ENCODE data around the gene CD52. TPM values are rescaled to one million over a fixed set of nuclear protein-coding genes. Genes with fewer than 3 reads are reported as not detected.
"Not testable (repeated sequence)": the region's sequence is repeated elsewhere in the genome, so short reads cannot be mapped to it uniquely, and the experiment has no call there.

The CD52 gene
- total RNA-seq, 1 donor from 2014 or later = 4.6 TPM

GRCh38 chr1:26283279-26283853, 34.4 kb upstream of the CD52 start:
- DNase-seq (ENCODE audit: low spot score) = no peak
- intact Hi-C loops (cut with DNase I) = no loop called here

DNA sequence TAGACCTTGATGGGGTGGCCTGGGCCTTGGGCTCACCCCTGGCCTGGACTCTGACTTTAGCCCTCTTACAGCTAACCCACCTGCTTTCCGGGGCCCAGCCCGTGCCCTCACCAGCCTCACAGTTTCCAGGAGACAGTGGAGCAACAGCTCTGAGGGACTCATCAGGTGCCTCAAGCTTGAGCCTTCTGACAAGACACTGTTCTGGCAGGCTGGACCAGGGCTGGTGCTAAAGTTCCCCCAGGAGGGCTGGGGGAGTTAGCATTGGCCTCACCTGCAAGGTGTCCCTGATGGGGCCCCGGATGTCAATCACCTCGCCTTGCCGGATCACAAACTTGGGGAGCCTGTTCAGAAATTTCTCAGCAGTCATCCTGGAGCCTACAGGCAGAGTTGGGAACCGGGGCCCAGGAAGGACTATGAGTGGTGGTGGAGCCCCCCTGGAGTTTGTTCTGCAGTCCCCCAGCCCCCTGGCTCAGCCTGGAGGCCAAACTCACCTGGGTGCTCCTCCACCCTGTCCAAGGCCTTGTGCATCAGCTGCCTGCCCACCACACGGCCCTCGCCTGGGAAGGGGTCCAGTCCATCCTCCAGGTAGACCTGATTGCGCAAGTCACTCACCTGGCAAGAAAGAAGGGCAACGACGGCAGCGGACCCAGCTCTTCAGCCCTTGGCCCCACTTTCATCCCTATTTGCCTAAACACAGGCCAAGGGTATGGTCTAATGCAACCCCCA, 33.7 kb upstream of the CD52 start:
- intact Hi-C loops (cut with DNase I) = no loop called here
- peak; percentile 75 for DNase-seq (ENCODE audit: low spot score)

DNA sequence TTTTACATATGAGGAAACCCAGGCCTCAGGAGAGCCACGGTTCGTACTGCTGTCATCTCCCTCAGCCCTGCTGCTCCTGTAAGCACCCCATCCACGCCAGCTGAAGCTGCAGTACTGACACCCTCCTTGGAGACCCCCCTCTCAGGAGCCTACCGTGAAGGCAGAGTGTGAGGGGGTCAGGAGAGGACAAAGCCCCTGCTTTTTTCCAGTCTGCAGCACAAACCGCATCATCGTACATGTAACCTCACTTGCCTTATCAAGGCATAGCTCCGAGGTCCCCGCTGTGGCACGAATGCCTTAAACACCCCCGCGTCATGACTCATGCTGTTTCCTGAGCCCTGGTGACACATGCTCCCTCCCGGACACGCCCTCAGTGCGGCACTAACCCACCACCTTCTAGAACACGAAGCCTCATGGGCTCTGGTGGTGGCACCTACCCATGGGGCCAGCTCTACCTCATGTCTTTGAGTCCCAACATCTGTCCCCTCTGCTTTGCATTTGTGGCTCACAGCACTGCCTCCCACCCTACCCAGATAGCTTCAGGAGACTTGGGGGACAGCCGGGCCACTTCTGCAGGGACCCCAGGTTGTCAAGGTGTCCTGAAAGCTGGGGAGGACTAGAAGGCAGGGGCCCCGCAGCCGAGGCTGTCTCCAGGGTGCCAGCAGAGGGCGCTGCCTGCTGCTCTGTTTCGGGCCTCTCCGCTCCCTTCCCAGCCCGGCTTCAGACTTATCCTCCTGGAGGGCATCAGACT, 33.0 kb upstream of the CD52 start:
- peak; percentile 87 for DNase-seq (ENCODE audit: low spot score)
- intact Hi-C loops (cut with DNase I) = loop anchor here (5.0 kb wide), 1 partner anchor 78 kb away; no protein-coding TSS in a partner anchor

GRCh38 chr1:26285366-26286063, 32.2 kb upstream of the CD52 start:
- intact Hi-C loops (cut with DNase I) = loop anchor here (5.0 kb wide), 1 partner anchor 77 kb away; no protein-coding TSS in a partner anchor
- DNase-seq (ENCODE audit: low spot score) = no peak

DNA sequence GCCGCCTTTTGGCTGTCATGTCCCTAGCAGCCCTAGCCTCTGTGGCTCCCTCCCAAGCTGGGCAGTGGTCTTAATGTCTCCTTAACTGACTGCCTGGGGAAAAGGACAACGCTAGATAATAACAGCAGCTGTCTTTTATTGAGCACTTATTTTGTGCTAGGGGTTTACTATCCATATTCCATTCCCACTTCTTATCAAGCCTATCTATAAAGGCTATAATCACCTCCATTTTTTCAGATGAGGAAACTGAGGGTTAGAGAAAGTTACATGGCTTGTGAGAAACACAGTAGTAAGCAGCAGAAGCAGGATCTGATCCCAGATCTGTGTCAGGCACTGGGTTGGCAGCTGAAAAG, 31.7 kb upstream of the CD52 start:
- intact Hi-C loops (cut with DNase I) = loop anchor here (5.0 kb wide), 1 partner anchor 76 kb away; no protein-coding TSS in a partner anchor
- DNase-seq (ENCODE audit: low spot score) = no peak

- intact Hi-C loops (cut with DNase I) = loop anchor here (1.0 to 5.0 kb wide), 2 partner anchors 34 to 75 kb away; no protein-coding TSS in a partner anchor
- peak; percentile 15 for DNase-seq (ENCODE audit: low spot score)
Observed at GRCh38 chr1:26287033-26287711, 30.6 kb upstream of the CD52 start.

DNA sequence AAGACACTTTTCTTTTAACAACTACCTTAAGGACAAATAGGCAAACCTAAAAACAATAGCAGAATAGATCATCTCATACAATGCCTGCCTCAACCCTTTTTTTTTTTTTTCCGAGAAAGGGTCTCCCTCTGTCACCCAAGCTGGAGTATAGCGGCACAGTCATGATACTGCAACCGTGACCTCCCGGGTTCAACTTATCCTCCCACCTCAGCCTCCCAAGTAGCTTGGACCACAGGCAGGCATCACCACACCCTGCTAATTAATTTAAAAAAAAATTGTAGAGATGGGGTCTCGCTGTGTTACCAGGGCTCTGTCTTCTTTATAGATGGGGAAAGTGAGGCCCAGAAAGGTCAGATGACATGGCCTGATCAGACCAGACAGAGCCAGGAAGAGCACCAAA, 29.9 kb upstream of the CD52 start:
- no peak for DNase-seq (ENCODE audit: low spot score)
- intact Hi-C loops (cut with DNase I) = loop anchor here (1.0 to 5.0 kb wide), 2 partner anchors 33 to 74 kb away; no protein-coding TSS in a partner anchor

GRCh38 chr1:26288311-26288941, 29.3 kb upstream of the CD52 start:
- intact Hi-C loops (cut with DNase I) = loop anchor here (5.0 kb wide), 1 partner anchor 74 kb away; no protein-coding TSS in a partner anchor
- DNase-seq (ENCODE audit: low spot score) = no peak

DNA sequence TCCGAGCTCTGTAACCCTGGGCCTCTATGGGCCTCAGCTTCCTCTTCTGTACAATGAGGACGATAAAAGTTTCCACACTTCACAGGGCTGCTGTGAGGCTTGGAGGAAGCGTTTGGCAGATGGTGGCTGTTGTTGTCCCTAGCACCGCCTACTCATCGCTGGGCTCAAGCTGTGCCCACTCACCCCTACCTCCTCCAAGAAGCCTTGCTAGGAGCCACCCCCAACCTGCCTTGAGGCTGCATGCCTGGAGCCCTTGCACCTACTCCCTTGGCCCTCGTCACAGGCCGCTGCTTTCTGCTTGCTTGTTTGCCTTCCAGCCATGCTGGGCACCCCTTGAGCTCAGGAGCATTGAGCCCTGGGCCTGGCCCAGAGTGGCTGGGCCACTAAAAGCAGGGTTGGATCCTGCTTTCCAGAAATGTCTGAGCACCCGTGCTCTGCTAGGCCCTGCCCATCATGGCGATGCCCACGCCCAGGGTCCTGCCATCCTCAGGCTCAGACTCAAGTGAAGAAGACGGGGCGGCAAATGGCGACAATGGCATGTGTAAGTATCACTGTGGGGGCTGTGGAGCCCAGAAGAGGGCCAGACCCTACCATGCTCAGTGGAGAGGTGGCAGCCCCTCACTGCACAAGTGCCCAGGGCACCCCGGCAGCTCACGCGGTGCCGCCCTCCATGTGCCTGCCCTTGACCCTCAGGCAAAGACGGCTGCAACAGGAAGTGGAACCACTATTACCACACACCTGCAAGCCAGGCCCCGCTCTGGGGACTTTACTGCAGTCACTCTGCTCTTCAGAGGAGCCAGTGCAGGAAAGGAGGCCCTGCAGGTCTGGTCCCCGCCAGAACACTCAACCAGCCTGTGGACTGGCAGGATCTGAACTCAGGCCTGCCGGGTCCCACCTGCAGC, 28.3 kb upstream of the CD52 start:
- DNase-seq (ENCODE audit: low spot score) = peak; percentile 87
- intact Hi-C loops (cut with DNase I) = loop anchor here (5.0 kb wide), 1 partner anchor 73 kb away; no protein-coding TSS in a partner anchor

GRCh38 chr1:26290122-26290881, 27.5 kb upstream of the CD52 start:
- peak; percentile 76 for DNase-seq (ENCODE audit: low spot score)
- intact Hi-C loops (cut with DNase I) = no loop called here

GRCh38 chr1:26290882-26291261, 26.9 kb upstream of the CD52 start:
- intact Hi-C loops (cut with DNase I) = no loop called here
- DNase-seq (ENCODE audit: low spot score) = no peak

DNA sequence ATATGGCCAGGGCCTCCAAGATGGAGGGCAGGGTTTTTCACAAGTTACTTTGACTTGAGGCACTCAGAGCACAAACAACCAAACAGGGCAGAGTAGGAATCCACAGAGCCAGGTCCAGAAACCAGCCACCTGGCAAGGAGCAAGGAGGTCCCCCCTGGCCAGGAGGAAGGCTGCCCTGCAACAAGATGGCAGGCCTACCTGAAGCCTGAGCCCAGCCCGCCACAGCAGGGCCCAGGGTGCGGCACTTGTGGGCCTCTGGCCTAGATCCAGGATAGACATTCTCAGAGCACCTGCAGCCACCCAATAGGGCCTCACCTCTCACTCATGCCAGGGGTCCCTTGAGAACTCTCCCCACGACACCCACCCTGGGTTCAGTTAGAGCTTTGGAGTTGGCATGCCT, 26.3 kb upstream of the CD52 start:
- peak; percentile 27 for DNase-seq (ENCODE audit: low spot score)
- intact Hi-C loops (cut with DNase I) = no loop called here

- intact Hi-C loops (cut with DNase I) = no loop called here
- DNase-seq (ENCODE audit: low spot score) = no peak
Observed at GRCh38 chr1:26291939-26292338, 25.8 kb upstream of the CD52 start.

GRCh38 chr1:26292735-26293134, 25.0 kb upstream of the CD52 start:
- DNase-seq (ENCODE audit: low spot score); intact Hi-C loops (cut with DNase I): not testable (repeated sequence)

- DNase-seq (ENCODE audit: low spot score) = no peak
- intact Hi-C loops (cut with DNase I) = no loop called here
Observed at GRCh38 chr1:26293911-26294463, 23.8 kb upstream of the CD52 start.

- no peak for DNase-seq (ENCODE audit: low spot score)
- intact Hi-C loops (cut with DNase I) = no loop called here
Observed at GRCh38 chr1:26295194-26296138, 22.3 kb upstream of the CD52 start.

Measured in cardiac septum (tissue), 1 donor.